Dendritic cell treated with granulocyte-macrophage colony-stimulating factor and Interleukin-4, amounts not matched to agents 40 ng/mL and 50 ng/mL, for 4 days (primary cell): Measurements from ENCODE around the gene UNC13C.

Source experiments
- H3K27ac Mint-ChIP-seq: one replicate; pipeline ENCODE4 v1.8.0; 2022; ENCODE audit warnings: mild to moderate bottlenecking, mixed read lengths
- H3K27me3 Mint-ChIP-seq: one replicate; pipeline ENCODE4 v1.8.0; 2022; ENCODE audit warnings: mild to moderate bottlenecking, mixed read lengths
- H3K36me3 Mint-ChIP-seq: one replicate; pipeline ENCODE4 v1.8.0; 2022; ENCODE audit warnings: low read depth, mixed read lengths
- H3K4me1 Mint-ChIP-seq: one replicate; pipeline ENCODE4 v1.8.0; 2022; ENCODE audit warnings: low read depth, mixed read lengths
- H3K4me3 Mint-ChIP-seq: one replicate; pipeline ENCODE4 v1.8.0; 2022; ENCODE audit warnings: mild to moderate bottlenecking, moderate library complexity, mixed read lengths
- H3K9me3 Mint-ChIP-seq: one replicate; pipeline ENCODE4 v1.8.0; 2022; ENCODE audit warnings: mixed read lengths
- intact Hi-C: fragments of 100-400 bp; cut with micrococcal nuclease; formaldehyde crosslinking; loops from one replicate; pipeline ENCODE4 v1.15.0; 2022

The UNC13C gene

DNA sequence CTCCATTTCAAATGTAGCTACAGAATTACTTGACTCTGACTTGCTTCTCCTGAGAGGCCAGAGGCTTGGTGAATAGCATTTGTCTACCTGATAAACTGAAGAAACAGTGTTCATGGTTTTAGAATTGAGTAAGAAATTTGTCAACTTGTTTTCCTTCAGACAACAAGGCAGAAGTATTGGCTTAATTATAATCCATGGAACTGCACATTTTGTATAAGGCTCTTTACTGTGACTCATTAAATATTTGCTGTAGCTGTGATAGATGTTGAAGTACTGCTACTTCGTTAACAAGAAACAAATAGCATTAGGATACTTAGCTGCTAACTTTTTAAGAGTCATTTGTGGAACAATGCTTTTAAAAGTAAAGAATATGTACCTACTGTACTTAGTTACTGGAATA is 4.6 kb downstream of the UNC13C start:
- H3K4me3 Mint-ChIP-seq = no peak overlapping the region
- H3K27ac Mint-ChIP-seq = no peak overlapping the region
- H3K27me3 Mint-ChIP-seq = peaks cover 17% of the 10 kb centered on the region
- intact Hi-C loops = no loop called here
- peaks cover 4% of the 10 kb centered on the region for H3K4me1 Mint-ChIP-seq
- H3K36me3 Mint-ChIP-seq = no peaks in the 10 kb centered on the region
- H3K9me3 Mint-ChIP-seq = peaks cover 9% of the 10 kb centered on the region

DNA sequence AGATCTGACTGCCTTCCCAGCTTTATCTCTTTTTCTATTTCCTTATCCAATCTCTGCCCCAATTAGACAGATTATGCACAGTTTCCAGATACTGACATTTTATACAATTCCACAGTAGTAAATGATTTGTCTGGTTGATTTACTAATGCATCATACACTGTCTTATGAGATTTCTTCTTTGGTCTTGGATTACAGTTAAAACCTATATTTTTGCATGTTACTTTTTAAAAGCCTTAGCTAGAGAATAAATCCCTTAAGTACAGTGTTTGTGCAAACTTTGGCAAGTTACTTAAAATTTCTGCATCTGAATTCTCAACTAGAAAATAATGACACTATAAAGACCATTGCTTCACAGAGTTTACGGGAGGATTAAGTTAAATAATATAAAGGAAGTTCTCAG is 6.0 kb downstream of the UNC13C start:
- Mint-ChIP-seq H3K4me3 (no peak overlapping the region), H3K4me1 (no peaks in the 10 kb centered on the region), H3K36me3 (no peaks in the 10 kb centered on the region), H3K9me3 (peaks cover 9% of the 10 kb centered on the region), H3K27me3 (peaks cover 4% of the 10 kb centered on the region), H3K27ac (no peak overlapping the region)
- intact Hi-C loops = no loop called here

DNA sequence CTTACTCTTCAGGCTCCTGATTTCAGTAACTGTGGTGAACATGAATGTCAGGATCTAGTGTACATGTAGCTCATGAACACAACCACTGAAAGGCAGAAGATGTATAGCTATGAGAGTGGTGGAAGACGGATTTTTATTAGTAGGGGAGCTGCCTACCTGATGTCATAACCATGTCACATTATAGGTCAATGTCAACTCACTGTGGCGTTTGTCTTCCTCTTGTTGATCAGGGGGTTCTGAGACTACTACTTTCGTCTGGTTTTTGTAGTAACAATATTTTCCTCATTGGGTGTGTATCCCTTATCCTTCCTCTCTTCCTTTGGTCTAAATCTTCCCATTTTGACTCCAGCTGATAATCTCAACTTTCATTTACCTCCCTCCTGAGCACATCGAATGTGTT is 7.3 kb downstream of the UNC13C start:
- H3K4me1 Mint-ChIP-seq = no peaks in the 10 kb centered on the region
- H3K27ac Mint-ChIP-seq = no peak overlapping the region
- intact Hi-C loops = no loop called here
- H3K9me3 Mint-ChIP-seq = peaks cover 9% of the 10 kb centered on the region
- no peak overlapping the region for H3K4me3 Mint-ChIP-seq
- no peaks in the 10 kb centered on the region for H3K36me3 Mint-ChIP-seq
- H3K27me3 Mint-ChIP-seq = peaks cover 2% of the 10 kb centered on the region

DNA sequence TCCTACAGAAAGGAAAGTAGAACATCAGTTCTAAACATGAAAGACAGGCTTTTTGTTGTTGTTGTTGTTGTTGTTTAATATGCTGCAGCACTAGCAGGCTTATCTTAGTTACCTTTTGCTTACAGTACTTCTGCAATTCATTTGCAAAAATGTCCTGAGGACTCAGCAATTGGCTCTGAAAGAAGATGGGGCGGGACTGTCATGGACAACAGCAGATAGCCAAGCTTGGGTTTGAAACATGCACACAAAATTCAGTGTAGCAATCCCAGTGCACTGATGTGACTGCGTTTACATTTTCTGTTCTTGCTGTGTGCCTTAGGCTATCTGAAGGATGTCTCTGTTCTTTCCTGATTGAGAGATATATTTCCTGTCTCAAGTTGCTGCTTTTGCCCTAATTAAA is 9.2 kb downstream of the UNC13C start:
- Mint-ChIP-seq H3K27ac (no peak overlapping the region), H3K4me3 (no peak overlapping the region)

DNA sequence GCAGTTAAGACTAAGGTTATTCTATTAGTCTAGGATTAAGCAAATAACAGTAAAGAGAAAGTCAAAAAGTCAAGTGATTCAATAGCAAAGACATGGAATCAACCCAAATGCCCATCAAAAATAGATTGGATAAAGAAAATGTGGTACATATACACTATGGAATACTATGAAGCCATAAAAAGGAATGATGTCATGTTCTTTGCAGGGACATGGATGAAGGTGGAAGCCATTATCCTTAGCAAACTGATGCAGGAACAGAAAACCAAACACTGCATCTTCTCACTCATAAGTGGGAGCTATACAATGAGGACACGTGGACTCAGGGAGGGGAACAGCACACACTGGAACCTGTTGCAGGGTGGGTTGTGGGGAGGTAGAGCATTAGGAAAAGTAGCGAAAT is 29.0 kb downstream of the UNC13C start:
- intact Hi-C loops = loop anchor here (2.0 kb wide), 1 partner anchor 20 kb away; no protein-coding TSS in a partner anchor
- Mint-ChIP-seq H3K4me3 (no peak overlapping the region), H3K27me3 (no peaks in the 10 kb centered on the region), H3K4me1 (no peaks in the 10 kb centered on the region), H3K27ac (no peak overlapping the region), H3K36me3 (no peaks in the 10 kb centered on the region), H3K9me3 (peaks cover 21% of the 10 kb centered on the region)

More for the DNA sequence above, 9.2 kb downstream of the UNC13C start:
- Mint-ChIP-seq H3K9me3 (peaks cover 19% of the 10 kb centered on the region), H3K4me1 (no peaks in the 10 kb centered on the region), H3K36me3 (no peaks in the 10 kb centered on the region), H3K27me3 (peaks cover 2% of the 10 kb centered on the region)
- intact Hi-C loops = loop anchor here (2.0 kb wide), 1 partner anchor 19 kb away; no protein-coding TSS in a partner anchor

DNA sequence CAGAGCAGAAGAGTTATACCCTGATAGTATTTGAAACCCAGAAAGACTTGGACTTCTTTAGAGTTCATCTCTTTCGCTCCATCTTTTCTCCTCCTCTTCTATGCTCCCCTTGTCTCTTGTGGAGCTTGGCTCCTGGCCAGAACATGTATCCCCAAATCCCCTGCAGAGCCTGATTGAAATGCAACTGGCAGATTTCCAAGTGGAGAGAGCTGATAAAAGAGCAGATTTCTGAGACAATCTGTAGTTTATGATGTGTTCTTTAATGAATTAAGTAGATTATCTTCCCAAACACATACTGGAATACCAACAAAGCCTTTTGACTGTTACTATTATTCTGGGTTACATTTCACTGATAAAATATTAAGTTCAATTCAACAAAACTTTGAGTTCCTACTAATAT is 33.4 kb downstream of the UNC13C start:
- no peak overlapping the region for H3K4me3 Mint-ChIP-seq
- H3K9me3 Mint-ChIP-seq = peaks cover 7% of the 10 kb centered on the region
- no peaks in the 10 kb centered on the region for H3K36me3 Mint-ChIP-seq
- H3K27ac Mint-ChIP-seq = no peak overlapping the region
- no peaks in the 10 kb centered on the region for H3K4me1 Mint-ChIP-seq
- intact Hi-C loops = no loop called here
- H3K27me3 Mint-ChIP-seq = no peaks in the 10 kb centered on the region

DNA sequence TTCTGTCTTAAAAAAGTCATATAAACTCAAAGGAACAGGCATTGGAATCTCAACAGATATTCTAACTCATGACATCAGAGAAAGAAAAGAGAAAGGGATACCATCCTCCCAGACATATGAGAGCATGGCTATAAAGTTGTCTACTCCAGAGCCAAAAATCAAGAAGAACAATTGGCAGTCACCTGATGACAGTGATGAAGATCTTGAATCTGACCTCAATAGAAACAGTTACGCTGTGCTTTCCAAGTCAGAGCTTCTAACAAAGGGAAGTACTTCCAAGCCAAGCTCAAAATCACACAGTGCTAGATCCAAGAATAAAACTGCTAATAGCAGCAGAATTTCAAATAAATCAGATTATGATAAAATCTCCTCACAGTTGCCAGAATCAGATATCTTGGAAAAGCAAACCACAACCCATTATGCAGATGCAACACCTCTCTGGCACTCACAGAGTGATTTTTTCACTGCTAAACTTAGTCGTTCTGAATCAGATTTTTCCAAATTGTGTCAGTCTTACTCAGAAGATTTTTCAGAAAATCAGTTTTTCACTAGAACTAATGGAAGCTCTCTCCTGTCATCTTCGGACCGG is 35.9 kb downstream of the UNC13C start:
- Mint-ChIP-seq H3K9me3 (peaks cover 7% of the 10 kb centered on the region), H3K27me3 (no peaks in the 10 kb centered on the region), H3K4me3 (no peak overlapping the region), H3K36me3 (no peaks in the 10 kb centered on the region), H3K27ac (no peak overlapping the region), H3K4me1 (no peaks in the 10 kb centered on the region)
- intact Hi-C loops = no loop called here

DNA sequence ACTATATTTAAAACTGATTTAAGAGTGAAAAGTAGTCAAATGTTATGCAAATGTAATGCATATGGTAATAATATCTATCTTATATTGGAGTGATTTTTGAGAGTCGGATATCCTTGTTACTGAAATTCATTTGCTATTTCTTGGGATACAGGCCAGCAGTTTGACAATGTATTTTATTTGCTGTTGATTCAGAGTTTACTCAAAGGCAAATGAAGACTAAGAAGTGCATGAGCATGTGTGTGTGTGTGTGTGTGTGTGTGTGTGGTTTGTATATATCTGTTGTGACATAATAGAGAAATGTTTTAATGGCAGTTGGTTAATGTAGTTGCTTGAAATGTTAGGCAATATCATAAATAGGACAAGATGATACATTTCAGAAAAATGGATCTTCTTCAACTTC is 39.0 kb downstream of the UNC13C start:
- Mint-ChIP-seq H3K36me3 (no peaks in the 10 kb centered on the region), H3K9me3 (peaks cover 17% of the 10 kb centered on the region), H3K27me3 (no peaks in the 10 kb centered on the region), H3K4me1 (no peaks in the 10 kb centered on the region), H3K4me3 (no peak overlapping the region), H3K27ac (no peak overlapping the region)
- intact Hi-C loops = no loop called here

DNA sequence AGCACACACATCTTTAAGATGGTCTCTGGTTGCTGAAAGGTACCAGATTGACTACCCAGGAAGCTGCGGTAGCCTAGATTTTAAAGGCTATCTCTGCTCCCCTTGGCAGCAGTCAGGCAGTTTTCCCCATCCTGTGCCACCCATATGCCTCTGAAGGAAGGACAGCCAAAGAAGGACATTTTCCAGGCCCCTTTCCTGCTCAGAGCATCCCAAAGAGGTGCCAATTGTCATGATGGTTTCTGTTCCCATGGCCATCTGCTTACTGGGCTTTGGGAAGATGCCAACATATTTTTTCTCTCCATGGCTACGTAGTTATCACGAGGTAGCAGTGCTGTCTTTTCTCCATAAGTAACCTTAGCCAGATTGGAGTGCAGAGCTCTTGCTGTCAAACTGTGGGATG is 39.7 kb downstream of the UNC13C start:
- no peaks in the 10 kb centered on the region for H3K27me3 Mint-ChIP-seq
- H3K4me3 Mint-ChIP-seq = no peak overlapping the region
- no peaks in the 10 kb centered on the region for H3K36me3 Mint-ChIP-seq
- no peak overlapping the region for H3K27ac Mint-ChIP-seq
- H3K4me1 Mint-ChIP-seq = no peaks in the 10 kb centered on the region
- intact Hi-C loops = no loop called here
- peaks cover 24% of the 10 kb centered on the region for H3K9me3 Mint-ChIP-seq

DNA sequence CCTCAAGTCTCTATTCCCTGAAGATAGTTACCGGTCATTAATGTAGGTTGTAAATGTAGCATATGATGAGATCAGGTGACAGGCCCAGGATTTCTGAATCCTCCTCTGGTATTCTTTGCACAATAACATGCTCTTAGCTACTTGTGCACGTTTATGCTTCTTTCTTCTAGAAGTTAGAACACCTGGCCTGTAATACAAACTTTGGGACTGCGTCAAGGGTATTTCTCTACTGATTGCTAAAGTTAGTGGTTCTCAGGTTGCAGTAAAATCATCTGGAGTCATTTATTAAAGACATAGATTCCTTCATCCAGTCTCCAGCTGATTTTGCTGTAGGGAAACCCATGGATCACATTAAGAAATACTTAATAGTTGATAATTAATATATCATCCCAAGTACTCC is 48.0 kb downstream of the UNC13C start:
- intact Hi-C loops = no loop called here

DNA sequence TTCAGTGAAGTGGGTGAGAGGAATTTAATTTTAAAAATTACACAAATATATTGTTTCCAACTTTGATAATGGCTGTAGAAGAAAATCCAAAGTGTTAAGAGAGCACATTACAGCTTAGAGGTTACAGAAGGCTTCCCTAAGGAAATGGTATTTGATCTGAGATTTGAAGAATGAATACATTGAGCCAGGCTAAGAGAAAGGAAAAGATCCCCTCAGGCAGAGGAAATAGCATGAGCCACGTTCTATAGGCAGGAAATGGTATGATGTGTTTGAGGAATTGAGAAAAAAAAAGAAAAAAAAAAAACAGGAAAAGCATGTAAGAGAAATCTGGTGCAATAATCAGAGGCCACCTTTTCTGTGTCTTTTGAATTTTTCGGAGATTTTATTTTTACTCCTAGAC is 48.6 kb downstream of the UNC13C start:
- no peak overlapping the region for H3K4me3 Mint-ChIP-seq
- H3K9me3 Mint-ChIP-seq = peaks cover 15% of the 10 kb centered on the region
- H3K36me3 Mint-ChIP-seq = no peaks in the 10 kb centered on the region
- no peaks in the 10 kb centered on the region for H3K4me1 Mint-ChIP-seq
- H3K27me3 Mint-ChIP-seq = no peaks in the 10 kb centered on the region
- no peak overlapping the region for H3K27ac Mint-ChIP-seq
- intact Hi-C loops = no loop called here

More for the DNA sequence above, 48.0 kb downstream of the UNC13C start:
- Mint-ChIP-seq H3K27me3 (no peaks in the 10 kb centered on the region), H3K36me3 (no peaks in the 10 kb centered on the region), H3K27ac (no peak overlapping the region), H3K9me3 (peaks cover 20% of the 10 kb centered on the region), H3K4me3 (no peak overlapping the region), H3K4me1 (no peaks in the 10 kb centered on the region)

DNA sequence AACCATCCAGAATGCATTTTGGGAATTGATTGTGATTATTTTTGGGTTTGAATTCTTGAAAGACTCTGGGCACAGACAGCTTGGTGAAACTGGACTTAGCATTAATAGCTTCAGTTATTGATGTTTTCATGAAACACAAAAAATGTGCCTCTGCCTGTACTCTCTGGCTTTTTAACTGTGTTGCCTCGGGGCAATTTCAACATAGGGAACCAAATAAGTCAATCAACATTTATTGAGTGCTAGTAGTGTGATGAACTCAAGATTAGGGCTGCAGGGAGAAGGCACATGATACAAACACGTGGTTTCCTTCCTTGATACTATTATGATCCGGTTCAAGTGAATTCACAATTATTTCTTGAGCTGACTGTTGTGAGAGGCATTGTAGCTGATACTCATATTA is 50.8 kb downstream of the UNC13C start:
- intact Hi-C loops = no loop called here
- no peak overlapping the region for H3K27ac Mint-ChIP-seq
- H3K27me3 Mint-ChIP-seq = no peaks in the 10 kb centered on the region
- no peaks in the 10 kb centered on the region for H3K9me3 Mint-ChIP-seq
- no peak overlapping the region for H3K4me3 Mint-ChIP-seq
- H3K4me1 Mint-ChIP-seq = no peaks in the 10 kb centered on the region
- no peaks in the 10 kb centered on the region for H3K36me3 Mint-ChIP-seq

DNA sequence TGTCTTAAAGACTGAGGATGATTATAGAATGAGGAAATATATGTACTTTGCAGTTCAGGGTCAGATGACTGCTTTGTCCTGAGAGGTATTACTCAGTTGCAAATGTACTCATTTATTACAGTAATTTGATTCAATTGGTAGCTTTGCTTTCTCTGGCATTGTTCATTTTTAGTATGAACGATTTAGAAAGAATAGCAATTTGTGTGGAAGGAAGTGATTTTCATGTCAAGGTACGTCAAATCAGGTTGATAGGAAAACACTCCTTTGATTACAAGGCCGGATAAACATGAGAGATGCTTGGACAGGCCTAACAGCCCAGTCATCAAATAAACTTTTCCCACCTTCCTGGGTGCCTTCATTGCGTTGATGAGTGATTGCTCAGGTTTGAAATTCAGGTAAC is 53.8 kb downstream of the UNC13C start:
- Mint-ChIP-seq H3K4me1 (no peaks in the 10 kb centered on the region), H3K27ac (no peak overlapping the region), H3K36me3 (no peaks in the 10 kb centered on the region), H3K9me3 (no peaks in the 10 kb centered on the region), H3K4me3 (no peak overlapping the region), H3K27me3 (no peaks in the 10 kb centered on the region)
- intact Hi-C loops = no loop called here

DNA sequence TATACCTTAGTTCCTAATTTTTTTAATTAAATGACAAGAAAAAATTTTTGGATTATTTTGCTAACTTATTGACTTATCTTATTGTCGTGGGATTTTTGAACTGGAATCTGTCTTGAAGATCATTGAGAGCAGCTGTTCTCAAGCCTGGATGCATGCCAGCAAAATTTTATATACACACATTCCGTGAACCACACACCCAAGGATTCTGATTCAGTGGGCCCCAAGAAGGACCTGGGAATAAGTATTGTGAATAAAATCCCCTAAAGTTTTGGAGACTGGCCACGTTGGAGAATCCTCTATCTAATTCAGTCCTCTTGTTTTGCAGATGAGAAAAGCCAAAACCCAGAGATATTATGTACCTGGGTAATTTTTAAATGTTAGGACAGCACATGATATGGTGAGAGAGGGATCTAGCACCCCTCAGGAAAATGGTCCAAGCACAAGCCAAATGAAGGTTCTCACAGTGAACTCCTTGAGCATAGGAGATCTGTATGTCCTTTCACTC is 55.2 kb downstream of the UNC13C start:
- Mint-ChIP-seq H3K27me3 (no peaks in the 10 kb centered on the region), H3K36me3 (no peaks in the 10 kb centered on the region), H3K4me1 (no peaks in the 10 kb centered on the region), H3K27ac (no peak overlapping the region), H3K4me3 (no peak overlapping the region), H3K9me3 (no peaks in the 10 kb centered on the region)
- intact Hi-C loops = no loop called here

DNA sequence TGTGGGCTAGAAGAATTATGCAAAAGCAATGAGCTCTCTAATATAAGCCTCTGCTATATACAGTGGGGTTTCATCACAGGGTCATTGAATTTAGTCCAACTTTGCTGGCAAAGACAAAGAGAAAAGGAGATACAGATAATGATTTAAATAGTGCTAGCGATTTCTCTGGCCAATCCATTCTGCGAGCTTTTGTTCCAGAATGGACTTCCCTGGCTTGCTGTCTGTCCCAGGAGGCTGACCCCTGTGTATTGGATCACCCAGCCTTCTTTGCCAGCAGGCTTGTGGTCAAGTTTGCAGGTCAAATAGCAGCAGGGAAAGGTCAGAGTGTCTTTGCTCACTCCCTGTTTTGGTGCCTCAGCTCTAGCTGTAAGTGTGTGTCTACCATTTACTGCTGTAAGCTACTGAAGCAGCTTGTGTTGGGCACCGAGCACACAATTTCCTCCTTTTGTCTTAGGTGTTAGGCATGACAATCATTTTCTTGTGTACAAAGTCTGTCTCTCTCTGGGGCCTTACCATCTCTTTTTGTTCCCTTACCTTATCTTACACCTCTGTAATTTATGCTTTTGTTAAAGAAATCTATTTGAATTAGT is 55.7 kb downstream of the UNC13C start:
- Mint-ChIP-seq H3K27ac (no peak overlapping the region), H3K4me1 (no peaks in the 10 kb centered on the region), H3K36me3 (no peaks in the 10 kb centered on the region), H3K9me3 (no peaks in the 10 kb centered on the region), H3K27me3 (no peaks in the 10 kb centered on the region), H3K4me3 (no peak overlapping the region)
- intact Hi-C loops = no loop called here
